ENCODE data around the gene DUSP22. TPM values are rescaled to one million over a fixed set of nuclear protein-coding genes. Genes with fewer than 3 reads are reported as not detected.

DUSP22 gene
- total RNA-seq, 2 donors from 2014 or later: 45.2 to 45.3 TPM

GRCh38 chr6:398065-398464, 105.8 kb downstream of the DUSP22 start:
- Mint-ChIP-seq H3K36me3 (peaks cover 43% of the 10 kb centered on the region), H3K27ac (no peak overlapping the region), H3K4me3 (peak overlapping the region; percentile 63), H3K27me3 (peaks cover 7 to 8% of the 10 kb centered on the region in 2 donors), H3K9me3 (no peaks in the 10 kb centered on the region), H3K4me1 (ENCODE audit: low read depth in 2 of 2) (peaks cover 26 to 47% of the 10 kb centered on the region in 2 donors)
- ATAC-seq (no peak), DNase-seq (ENCODE audit: low spot score) (no peak)

- Mint-ChIP-seq H3K27ac (no peak overlapping the region), H3K36me3 (peaks cover 42% of the 10 kb centered on the region), H3K27me3 (peaks cover 5 to 6% of the 10 kb centered on the region in 2 donors), H3K4me3 (peak overlapping the region; percentile 63), H3K9me3 (no peaks in the 10 kb centered on the region), H3K4me1 (ENCODE audit: low read depth in 2 of 2) (peaks cover 25 to 48% of the 10 kb centered on the region in 2 donors)
- DNase-seq (ENCODE audit: low spot score): no peak
- ATAC-seq: no peak
These were observed 106.3 kb downstream of the DUSP22 start for GRCh38 chr6:398558-399078.

GRCh38 chr6:399785-400534, 107.7 kb downstream of the DUSP22 start:
- H3K9me3 Mint-ChIP-seq: no peaks in the 10 kb centered on the region
- peak overlapping the region; percentile 20 for H3K4me3 Mint-ChIP-seq
- H3K4me1 Mint-ChIP-seq (ENCODE audit: low read depth in 2 of 2): peaks cover 28 to 48% of the 10 kb centered on the region in 2 donors

GRCh38 chr6:400815-401214, 108.5 kb downstream of the DUSP22 start:
- Mint-ChIP-seq H3K4me1 (ENCODE audit: low read depth in 2 of 2) (peaks cover 28 to 47% of the 10 kb centered on the region in 2 donors), H3K27ac (no peak overlapping the region), H3K36me3 (peaks cover 49% of the 10 kb centered on the region), H3K27me3 (peaks cover 0 to 3% of the 10 kb centered on the region in 2 donors), H3K4me3 (no peak overlapping the region), H3K9me3 (no peaks in the 10 kb centered on the region)
- DNase-seq (ENCODE audit: low spot score) (no peak), ATAC-seq (no peak)

More at GRCh38 chr6:399785-400534, 107.7 kb downstream of the DUSP22 start:
- no peak for ATAC-seq
- Mint-ChIP-seq H3K27ac (no peak overlapping the region), H3K36me3 (peaks cover 44% of the 10 kb centered on the region), H3K27me3 (peaks cover 0 to 3% of the 10 kb centered on the region in 2 donors)
- no peak for DNase-seq (ENCODE audit: low spot score)

Other genes starting within 250 kb of the DUSP22 start
- gene IRF4, start 99.3 kb downstream of the DUSP22 start, total RNA-seq: 100 to 1,000 TPM; 112 to 388 TPM